Measurements from ENCODE around the gene CAVIN1.
"Not testable (repeated sequence)": the region's sequence is repeated elsewhere in the genome, so short reads cannot be mapped to it uniquely, and the experiment has no call there.

Gene CAVIN1

GRCh38 chr17:42402117-42402516 lies 20.9 kb downstream of the CAVIN1 start:
- Histone ChIP-seq H3K4me3 (ENCODE audit: low read depth in 1 of 2, low read length in 2 of 2) (no peak overlapping the region), H3K4me1 (ENCODE audit: control insufficient read depth in 1 of 2, insufficient read depth in 2 of 2, low read length in 2 of 2) (peaks cover 5 to 54% of the 10 kb centered on the region in 2 donors), H3K9me3 (ENCODE audit: control insufficient read depth in 1 of 2, low read length in 2 of 2) (no peaks in the 10 kb centered on the region), H3K36me3 (ENCODE audit: control insufficient read depth in 1 of 2, insufficient read depth in 2 of 2, low read length in 2 of 2) (peaks cover 5 to 26% of the 10 kb centered on the region in 2 donors), H3K27me3 (ENCODE audit: low read depth, low read length) (no peaks in the 10 kb centered on the region), H3K27ac (ENCODE audit: low read length) (peak overlapping the region; percentile 59)

GRCh38 chr17:42400844-42401375 lies 22.1 kb downstream of the CAVIN1 start:
- H3K4me3 ChIP-seq (ENCODE audit: low read depth in 1 of 2, low read length in 2 of 2); H3K27ac ChIP-seq (ENCODE audit: low read length); H3K9me3 ChIP-seq (ENCODE audit: control insufficient read depth in 1 of 2, low read length in 2 of 2); H3K27me3 ChIP-seq (ENCODE audit: low read depth, low read length): not testable (repeated sequence)
- peaks cover 5 to 26% of the 10 kb centered on the region in 2 donors for H3K36me3 ChIP-seq (ENCODE audit: control insufficient read depth in 1 of 2, insufficient read depth in 2 of 2, low read length in 2 of 2)
- peaks cover 0 to 42% of the 10 kb centered on the region in 2 donors for H3K4me1 ChIP-seq (ENCODE audit: control insufficient read depth in 1 of 2, insufficient read depth in 2 of 2, low read length in 2 of 2)

- no peaks in the 10 kb centered on the region for H3K9me3 ChIP-seq (ENCODE audit: control insufficient read depth in 1 of 2, low read length in 2 of 2)
- H3K27me3 ChIP-seq (ENCODE audit: low read depth, low read length): no peaks in the 10 kb centered on the region
- no peak overlapping the region for H3K4me3 ChIP-seq (ENCODE audit: low read depth in 1 of 2, low read length in 2 of 2)
- peaks cover 5 to 26% of the 10 kb centered on the region in 2 donors for H3K36me3 ChIP-seq (ENCODE audit: control insufficient read depth in 1 of 2, insufficient read depth in 2 of 2, low read length in 2 of 2)
- H3K4me1 ChIP-seq (ENCODE audit: control insufficient read depth in 1 of 2, insufficient read depth in 2 of 2, low read length in 2 of 2): peaks cover 0 to 36% of the 10 kb centered on the region in 2 donors
- H3K27ac ChIP-seq (ENCODE audit: low read length): no peak overlapping the region
Measured at GRCh38 chr17:42399948-42400843, 22.9 kb downstream of the CAVIN1 start.

GRCh38 chr17:42399121-42399520 lies 23.9 kb downstream of the CAVIN1 start:
- peaks cover 0 to 26% of the 10 kb centered on the region in 2 donors for H3K4me1 ChIP-seq (ENCODE audit: control insufficient read depth in 1 of 2, insufficient read depth in 2 of 2, low read length in 2 of 2)
- no peaks in the 10 kb centered on the region for H3K9me3 ChIP-seq (ENCODE audit: control insufficient read depth in 1 of 2, low read length in 2 of 2)
- no peak overlapping the region for H3K4me3 ChIP-seq (ENCODE audit: low read depth in 1 of 2, low read length in 2 of 2)
- peaks cover 4 to 15% of the 10 kb centered on the region in 2 donors for H3K36me3 ChIP-seq (ENCODE audit: control insufficient read depth in 1 of 2, insufficient read depth in 2 of 2, low read length in 2 of 2)
- no peak overlapping the region for H3K27ac ChIP-seq (ENCODE audit: low read length)
- no peaks in the 10 kb centered on the region for H3K27me3 ChIP-seq (ENCODE audit: low read depth, low read length)

- not testable (repeated sequence) for H3K4me1 ChIP-seq (ENCODE audit: control insufficient read depth in 1 of 2, insufficient read depth in 2 of 2, low read length in 2 of 2); H3K9me3 ChIP-seq (ENCODE audit: control insufficient read depth in 1 of 2, low read length in 2 of 2); H3K36me3 ChIP-seq (ENCODE audit: control insufficient read depth in 1 of 2, insufficient read depth in 2 of 2, low read length in 2 of 2); H3K4me3 ChIP-seq (ENCODE audit: low read depth in 1 of 2, low read length in 2 of 2); H3K27ac ChIP-seq (ENCODE audit: low read length); H3K27me3 ChIP-seq (ENCODE audit: low read depth, low read length)
Measured at GRCh38 chr17:42395601-42396000, 27.5 kb downstream of the CAVIN1 start.

- no peak overlapping the region for H3K27ac ChIP-seq (ENCODE audit: low read length)
- no peaks in the 10 kb centered on the region for H3K36me3 ChIP-seq (ENCODE audit: control insufficient read depth in 1 of 2, insufficient read depth in 2 of 2, low read length in 2 of 2)
- peaks cover 0 to 5% of the 10 kb centered on the region in 2 donors for H3K4me1 ChIP-seq (ENCODE audit: control insufficient read depth in 1 of 2, insufficient read depth in 2 of 2, low read length in 2 of 2)
- H3K27me3 ChIP-seq (ENCODE audit: low read depth, low read length): no peaks in the 10 kb centered on the region
- H3K4me3 ChIP-seq (ENCODE audit: low read depth in 1 of 2, low read length in 2 of 2): no peak overlapping the region
- no peaks in the 10 kb centered on the region for H3K9me3 ChIP-seq (ENCODE audit: control insufficient read depth in 1 of 2, low read length in 2 of 2)
Measured at GRCh38 chr17:42394838-42395237, 28.2 kb downstream of the CAVIN1 start.

- no peak overlapping the region for H3K27ac ChIP-seq (ENCODE audit: low read length)
- no peaks in the 10 kb centered on the region for H3K9me3 ChIP-seq (ENCODE audit: control insufficient read depth in 1 of 2, low read length in 2 of 2)
- H3K4me1 ChIP-seq (ENCODE audit: control insufficient read depth in 1 of 2, insufficient read depth in 2 of 2, low read length in 2 of 2): peaks cover 0 to 6% of the 10 kb centered on the region in 2 donors
- peaks cover 0 to 6% of the 10 kb centered on the region in 2 donors for H3K36me3 ChIP-seq (ENCODE audit: control insufficient read depth in 1 of 2, insufficient read depth in 2 of 2, low read length in 2 of 2)
- H3K27me3 ChIP-seq (ENCODE audit: low read depth, low read length): no peaks in the 10 kb centered on the region
- H3K4me3 ChIP-seq (ENCODE audit: low read depth in 1 of 2, low read length in 2 of 2): no peak overlapping the region
Measured at GRCh38 chr17:42392692-42393415, 30.2 kb downstream of the CAVIN1 start.

GRCh38 chr17:42391439-42391838 lies 31.6 kb downstream of the CAVIN1 start:
- peaks cover 0 to 11% of the 10 kb centered on the region in 2 donors for H3K4me1 ChIP-seq (ENCODE audit: control insufficient read depth in 1 of 2, insufficient read depth in 2 of 2, low read length in 2 of 2)
- H3K27ac ChIP-seq (ENCODE audit: low read length); H3K27me3 ChIP-seq (ENCODE audit: low read depth, low read length); H3K4me3 ChIP-seq (ENCODE audit: low read depth in 1 of 2, low read length in 2 of 2); H3K9me3 ChIP-seq (ENCODE audit: control insufficient read depth in 1 of 2, low read length in 2 of 2): not testable (repeated sequence)
- H3K36me3 ChIP-seq (ENCODE audit: control insufficient read depth in 1 of 2, insufficient read depth in 2 of 2, low read length in 2 of 2): peaks cover 0 to 10% of the 10 kb centered on the region in 2 donors

- peak overlapping the region; percentile 99 for H3K27ac ChIP-seq (ENCODE audit: low read length)
- H3K4me3 ChIP-seq (ENCODE audit: low read depth in 1 of 2, low read length in 2 of 2): no peak overlapping the region
- H3K27me3 ChIP-seq (ENCODE audit: low read depth, low read length): no peaks in the 10 kb centered on the region
- H3K9me3 ChIP-seq (ENCODE audit: control insufficient read depth in 1 of 2, low read length in 2 of 2): no peaks in the 10 kb centered on the region
- H3K4me1 ChIP-seq (ENCODE audit: control insufficient read depth in 1 of 2, insufficient read depth in 2 of 2, low read length in 2 of 2): peaks cover 11% of the 10 kb centered on the region in 2 donors
- H3K36me3 ChIP-seq (ENCODE audit: control insufficient read depth in 1 of 2, insufficient read depth in 2 of 2, low read length in 2 of 2): peaks cover 0 to 10% of the 10 kb centered on the region in 2 donors
Measured at GRCh38 chr17:42389899-42390298, 33.2 kb downstream of the CAVIN1 start.

GRCh38 chr17:42389135-42389417 lies 34.0 kb downstream of the CAVIN1 start:
- H3K4me3 ChIP-seq (ENCODE audit: low read depth in 1 of 2, low read length in 2 of 2): peak overlapping the region; percentile 55 to 73
- peak overlapping the region; percentile 99 for H3K27ac ChIP-seq (ENCODE audit: low read length)
- H3K36me3 ChIP-seq (ENCODE audit: control insufficient read depth in 1 of 2, insufficient read depth in 2 of 2, low read length in 2 of 2): peaks cover 0 to 10% of the 10 kb centered on the region in 2 donors
- peaks cover 11 to 17% of the 10 kb centered on the region in 2 donors for H3K4me1 ChIP-seq (ENCODE audit: control insufficient read depth in 1 of 2, insufficient read depth in 2 of 2, low read length in 2 of 2)
- H3K9me3 ChIP-seq (ENCODE audit: control insufficient read depth in 1 of 2, low read length in 2 of 2): no peaks in the 10 kb centered on the region
- no peaks in the 10 kb centered on the region for H3K27me3 ChIP-seq (ENCODE audit: low read depth, low read length)

GRCh38 chr17:42388381-42389134 lies 34.5 kb downstream of the CAVIN1 start, which contains the start of gene STAT3:
TSS of gene STAT3 (minus strand) at chr17:42388442. CDS start at chr17:42348516, 39,926 bp downstream.
- Histone ChIP-seq H3K9me3 (ENCODE audit: control insufficient read depth in 1 of 2, low read length in 2 of 2) (no peaks in the 10 kb centered on the region), H3K27me3 (ENCODE audit: low read depth, low read length) (no peaks in the 10 kb centered on the region), H3K4me1 (ENCODE audit: control insufficient read depth in 1 of 2, insufficient read depth in 2 of 2, low read length in 2 of 2) (peaks cover 11 to 18% of the 10 kb centered on the region in 2 donors), H3K27ac (ENCODE audit: low read length) (peak within 1 kb of the TSS; percentile 99), H3K36me3 (ENCODE audit: control insufficient read depth in 1 of 2, insufficient read depth in 2 of 2, low read length in 2 of 2) (peaks cover 0 to 10% of the 10 kb centered on the region in 2 donors), H3K4me3 (ENCODE audit: low read depth in 1 of 2, low read length in 2 of 2) (peak within 1 kb of the TSS; percentile 84 to 96)

All from muscle layer of duodenum (tissue), 2 donors.